ENCODE data around the gene ABHD17B.
"Not testable (repeated sequence)": the region's sequence is repeated elsewhere in the genome, so short reads cannot be mapped to it uniquely, and the experiment has no call there.

Gene ABHD17B

GRCh38 chr9:71915495-71915894, 4.5 kb upstream of the ABHD17B start:
- no peak for DNase-seq

GRCh38 chr9:71911908-71912335, 929 bp upstream of the ABHD17B start:
- peak; percentile 57 for DNase-seq

- no peak for DNase-seq
These were observed 338 bp downstream of the ABHD17B start for GRCh38 chr9:71910650-71911060.

- DNase-seq: peak; percentile 39
These were observed 925 bp downstream of the ABHD17B start for GRCh38 chr9:71909887-71910649.

- no peak for DNase-seq
These were observed 2.2 kb downstream of the ABHD17B start for GRCh38 chr9:71908825-71909224.

GRCh38 chr9:71904076-71904475, 6.9 kb downstream of the ABHD17B start:
- no peak for DNase-seq

GRCh38 chr9:71901695-71902597, 9.0 kb downstream of the ABHD17B start:
- DNase-seq: no peak

GRCh38 chr9:71898756-71899155, 12.2 kb downstream of the ABHD17B start:
- not testable (repeated sequence) for DNase-seq

- DNase-seq: no peak
These were observed 13.4 kb downstream of the ABHD17B start for GRCh38 chr9:71897577-71897976.

GRCh38 chr9:71896761-71897160, 14.2 kb downstream of the ABHD17B start:
- DNase-seq: no peak

GRCh38 chr9:71895955-71896354, 15.0 kb downstream of the ABHD17B start:
- DNase-seq: no peak

- no peak for DNase-seq
These were observed 15.9 kb downstream of the ABHD17B start for GRCh38 chr9:71895117-71895516.

GRCh38 chr9:71891557-71892189, 19.3 kb downstream of the ABHD17B start:
- DNase-seq: no peak

- no peak for DNase-seq
These were observed 20.8 kb downstream of the ABHD17B start for GRCh38 chr9:71890042-71890679.

GRCh38 chr9:71887362-71887761, 23.6 kb downstream of the ABHD17B start:
- no peak for DNase-seq

GRCh38 chr9:71886541-71886940, 24.5 kb downstream of the ABHD17B start:
- no peak for DNase-seq

- no peak for DNase-seq
These were observed 25.0 kb downstream of the ABHD17B start for GRCh38 chr9:71886015-71886414.

GRCh38 chr9:71885467-71885866, 25.5 kb downstream of the ABHD17B start:
- DNase-seq: no peak

GRCh38 chr9:71884005-71884404, 27.0 kb downstream of the ABHD17B start:
- DNase-seq: no peak

GRCh38 chr9:71879644-71880174, 31.3 kb downstream of the ABHD17B start:
- DNase-seq: no peak

GRCh38 chr9:71878327-71879274, 32.4 kb downstream of the ABHD17B start:
- no peak for DNase-seq

Measured in fibroblast of skin of back (primary cell).